GM19372 (cell line): Measurements from ENCODE around the gene UBA52.

Experiments
- ATAC-seq: cut with Tn5 transposase; IDR thresholded peaks from one replicate; pipeline ENCODE4 v1.9.1; 2021; ENCODE audit warnings: mild to moderate bottlenecking, low read depth, moderate library complexity; ENCODE audit not compliant: unreplicated experiment

The UBA52 gene

GRCh38 chr19:18606281-18607225 is 34.9 kb downstream of the UBA52 start, which contains the start of gene CRLF1:
CRLF1 (minus strand) TSS chr19:18606799; CDS start chr19:18606656, 143 bp downstream.
- no peak for ATAC-seq

- no peak for ATAC-seq
Measured at GRCh38 chr19:18607226-18608101, 35.8 kb downstream of the UBA52 start.

- no peak for ATAC-seq
Measured at GRCh38 chr19:18608102-18608804, 36.6 kb downstream of the UBA52 start.

- no peak for ATAC-seq
Measured at GRCh38 chr19:18608805-18609716, 37.4 kb downstream of the UBA52 start.

- ATAC-seq: no peak
Measured at GRCh38 chr19:18609717-18610051, 38.0 kb downstream of the UBA52 start.

- no peak for ATAC-seq
Measured at GRCh38 chr19:18610245-18610555, 38.5 kb downstream of the UBA52 start.

GRCh38 chr19:18610556-18611326 is 39.1 kb downstream of the UBA52 start:
- no peak for ATAC-seq

- ATAC-seq: no peak
Measured at GRCh38 chr19:18611327-18612050, 39.8 kb downstream of the UBA52 start.

GRCh38 chr19:18612051-18612771 is 40.6 kb downstream of the UBA52 start:
- ATAC-seq: no peak

GRCh38 chr19:18612772-18613588 is 41.3 kb downstream of the UBA52 start, which contains the start of gene TMEM59L:
TMEM59L (plus strand) TSS chr19:18612870; CDS start chr19:18612959, 89 bp downstream.
- no peak for ATAC-seq

- ATAC-seq: no peak
Measured at GRCh38 chr19:18613589-18614234, 42.1 kb downstream of the UBA52 start.

GRCh38 chr19:18616023-18616422 is 44.4 kb downstream of the UBA52 start:
- ATAC-seq: no peak

- ATAC-seq: no peak
Measured at GRCh38 chr19:18617562-18617961, 45.9 kb downstream of the UBA52 start.

- ATAC-seq: no peak
Measured at GRCh38 chr19:18618236-18618635, 46.6 kb downstream of the UBA52 start.

GRCh38 chr19:18620311-18620710 is 48.7 kb downstream of the UBA52 start:
- no peak for ATAC-seq

GRCh38 chr19:18620902-18621301 is 49.2 kb downstream of the UBA52 start:
- ATAC-seq: no peak
